Erythroblast (primary cell): ENCODE data around the gene NDST4.

Source experiments
- GATA1 ChIP-seq: IDR thresholded peaks from 2 replicates; pipeline ENCODE4 v1.6.1; 2011; ENCODE audit warnings: low read depth, mild to moderate bottlenecking, control low read depth, low read length, moderate library complexity
- POLR2A ChIP-seq: IDR thresholded peaks from 2 replicates; pipeline ENCODE4 v1.6.1; 2011; ENCODE audit warnings: mild to moderate bottlenecking, low read length

DNA sequence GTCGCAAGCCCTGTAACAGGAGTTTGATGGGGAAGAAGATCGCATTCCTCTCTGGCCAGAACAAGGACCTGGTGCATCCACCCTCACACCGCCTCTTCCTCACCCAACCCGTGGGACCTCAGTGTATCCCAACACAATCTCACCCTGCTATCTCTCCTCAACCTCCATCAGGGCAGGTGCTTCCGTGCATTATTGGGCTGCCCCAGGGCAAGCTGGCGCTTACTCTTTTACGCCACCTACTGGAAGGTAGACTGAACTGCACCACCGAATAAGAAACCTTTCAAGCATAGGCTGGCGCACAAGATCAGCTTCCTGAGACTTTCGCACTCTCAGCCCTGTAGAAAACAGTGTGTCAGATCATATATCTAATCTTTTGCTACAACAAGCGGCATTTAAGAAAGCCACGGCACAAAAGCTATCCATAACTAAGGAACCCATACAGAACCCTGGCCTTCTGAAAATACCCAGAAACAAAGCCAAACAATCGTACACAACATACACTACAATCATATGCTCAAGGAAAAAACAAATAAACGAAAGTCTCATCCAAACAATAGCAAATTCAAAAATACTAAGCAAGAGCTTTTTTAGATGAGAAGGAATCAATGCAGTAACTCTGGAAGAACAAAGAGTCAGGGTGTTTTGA lies 305.5 kb downstream of the NDST4 start:
- no peak for TF ChIP-seq POLR2A
- no peak for TF ChIP-seq GATA1
